Caco-2 (cell line): ENCODE measurements around the gene CHST7. TPM values are rescaled to one million over a fixed set of nuclear protein-coding genes. Genes with fewer than 3 reads are reported as not detected.
A peak's percentile ranks its signal among the peaks of the same experiment; 100 is the strongest.
"Not testable (repeated sequence)": the region's sequence is repeated elsewhere in the genome, so short reads cannot be mapped to it uniquely, and the experiment has no call there.

Experiments
- Bru-seq: library from RNA; stranded (reverse); fragments of 400-500 nt; gene quantifications from one replicate; lab custom pipeline; 2021; lab: Mats Ljungman, UMichigan
- BruChase-seq, 2 experiments: library from RNA; stranded (reverse); fragments of 400-500 nt; gene quantifications; one replicate each; lab custom pipeline; 2021; lab: Mats Ljungman, UMichigan
- BruUV-seq: library from RNA; stranded (reverse); fragments of 400-500 nt; replicated peaks from 2 replicates; lab custom pipeline; 2021; lab: Mats Ljungman, UMichigan
- CTCF ChIA-PET: fragments of 300-600 bp; sonication (Branson Sonifier 250); formaldehyde crosslinking; loops from one replicate; lab custom pipeline; 2022; ENCODE audit warnings: antibody characterized with exemption; lab: Charles Lee
- POLR2A ChIA-PET: fragments of 300-600 bp; sonication (Branson Sonifier 250); formaldehyde crosslinking; loops from one replicate; lab custom pipeline; 2022; ENCODE audit warnings: antibody characterized with exemption; lab: Charles Lee
- DNase-seq, 2 experiments: peaks; one replicate each; pipeline versions ENCODE4 v3.0.0 to v3.0.0-alpha.2; 2020 to 2022
- H3K27me3 ChIP-seq: replicated peaks from 2 replicates; pipeline ENCODE4 v1.6.0; 2011; ENCODE audit warnings: low read length; ENCODE audit not compliant: control insufficient read depth, insufficient read depth
- H3K36me3 ChIP-seq: 2 replicates; pipeline ENCODE4 v1.5.1; 2011; ENCODE audit warnings: low read length; ENCODE audit not compliant: control insufficient read depth, insufficient read depth
- H3K4me1 ChIP-seq: fragments of 250-450 bp; sonication (Bioruptor Pico); 2 replicates; pipeline ENCODE4 v1.5.1; 2020; ENCODE audit warnings: mild to moderate bottlenecking
- H3K4me3 ChIP-seq: 2 replicates; pipeline ENCODE4 v1.5.1; 2011; ENCODE audit warnings: low read depth, mild to moderate bottlenecking, control low read depth, low read length
- H3K9me3 ChIP-seq: fragments of 250-450 bp; sonication (Bioruptor Pico); 2 replicates; pipeline ENCODE4 v1.5.1; 2020; ENCODE audit warnings: mild to moderate bottlenecking, moderate library complexity
- H3K27ac Mint-ChIP-seq: one replicate; pipeline ENCODE4 v1.8.0; 2022; ENCODE audit warnings: mixed read lengths; ENCODE audit not compliant: unreplicated experiment
- H3K27me3 Mint-ChIP-seq: one replicate; pipeline ENCODE4 v1.8.0; 2022; ENCODE audit warnings: mixed read lengths; ENCODE audit not compliant: insufficient read depth, unreplicated experiment
- H3K36me3 Mint-ChIP-seq: one replicate; pipeline ENCODE4 v1.8.0; 2022; ENCODE audit warnings: mild to moderate bottlenecking, mixed read lengths; ENCODE audit not compliant: insufficient read depth, unreplicated experiment
- H3K4me1 Mint-ChIP-seq: one replicate; pipeline ENCODE4 v1.8.0; 2022; ENCODE audit warnings: low read depth, mixed read lengths; ENCODE audit not compliant: unreplicated experiment
- H3K4me3 Mint-ChIP-seq: one replicate; pipeline ENCODE4 v1.8.0; 2022; ENCODE audit warnings: mild to moderate bottlenecking, moderate library complexity, mixed read lengths; ENCODE audit not compliant: unreplicated experiment
- H3K9me3 Mint-ChIP-seq: one replicate; pipeline ENCODE4 v1.8.0; 2022; ENCODE audit warnings: mixed read lengths; ENCODE audit not compliant: unreplicated experiment
- CTCF ChIP-seq, 2 experiments: fragments of 200-600 bp in 1 of 2; IDR thresholded peaks; 1 replicate in 1 of 2; 2 replicates in 1 of 2; pipeline versions ENCODE4 v1.5.1 to v1.8.0; 2011 to 2022; ENCODE audit warnings: antibody characterized with exemption in 1 of 2, control low read depth in 1 of 2, inconsistent platforms in 1 of 2, low read depth in 1 of 2, low read length in 1 of 2, mild to moderate bottlenecking in 1 of 2, moderate library complexity in 1 of 2; ENCODE audit not compliant: insufficient read depth in 1 of 2, severe bottlenecking in 1 of 2, unreplicated experiment in 1 of 2
- intact Hi-C: fragments of 100-400 bp; cut with micrococcal nuclease; formaldehyde crosslinking; loops from one replicate; pipeline ENCODE4 v1.10.0; 2022; ENCODE audit not compliant: unreplicated experiment
- long read RNA-seq: library from polyadenylated mRNA; stranded (forward); transcript quantifications from one replicate; pipeline ENCODE4 v2.0.0, GENCODE V29; 2022
- total RNA-seq: library from RNA; stranded (reverse); gene quantifications from 2 replicates; pipeline ENCODE4 v1.2.3, GENCODE V29; 2022

CHST7 gene
- total RNA-seq (1.5 and 2.4 TPM in 2 replicates), Bru-seq, nascent RNA (percentile 43 among the genes with signal in this experiment), BruChase-seq, experiment 1, labeled RNA remaining after a 2-hour chase (percentile 46 among the genes with signal in this experiment), BruChase-seq, experiment 2, labeled RNA remaining after a 6-hour chase (percentile 42 among the genes with signal in this experiment)
- long read RNA-seq, transcript CHST7-201 (2 exons, 2,289 nt): major isoform, 9 of 9 reads
- long read RNA-seq, partial matches to known transcripts: 0 of 9 reads
- long read RNA-seq, other reads (novel, unspliced or antisense): 0 of 9 reads

GRCh38 chrX:46573331-46573891, at the start of gene CHST7:
Gene CHST7 (plus strand): TSS chrX:46573765. CDS start chrX:46573932, 167 bp downstream.
- no peaks in the 10 kb centered on the region; the same call in 1 of the 2 replicates for H3K4me1 ChIP-seq
- Mint-ChIP-seq H3K27ac (peak within 1 kb of the TSS; percentile 57), H3K27me3 (no peaks in the 10 kb centered on the region), H3K4me1 (peaks cover 7% of the 10 kb centered on the region), H3K36me3 (peaks cover 12% of the 10 kb centered on the region), H3K4me3 (peak within 1 kb of the TSS; percentile 79), H3K9me3 (no peaks in the 10 kb centered on the region)
- no peaks in the 10 kb centered on the region for H3K9me3 ChIP-seq
- no TSS peak for BruUV-seq
- ChIA-PET CTCF (no interaction called here), POLR2A (no interaction called here)
- peak; percentile 60 to 72 for DNase-seq
- H3K27me3 ChIP-seq: no peaks in the 10 kb centered on the region
- H3K36me3 ChIP-seq: no peaks in the 10 kb centered on the region
- intact Hi-C loops: loop anchor here (1.0 kb wide), 1 partner anchor 69 kb away; no protein-coding TSS in a partner anchor
- peak within 1 kb of the TSS; percentile 71 for H3K4me3 ChIP-seq
- TF ChIP-seq CTCF (IDR thresholded peaks at IDR 0.05; ENCODE audit: insufficient read depth in 1 of 2, low read depth in 1 of 2, low read length in 1 of 2, severe bottlenecking in 1 of 2, unreplicated experiment in 1 of 2): peak in 1 of 2 experiments; percentile 30

GRCh38 chrX:46528640-46529039, 44.9 kb upstream of the CHST7 start:
- H3K27me3 Mint-ChIP-seq, H3K36me3 Mint-ChIP-seq, H3K27ac Mint-ChIP-seq, H3K4me1 ChIP-seq, H3K9me3 ChIP-seq, H3K4me1 Mint-ChIP-seq, BruUV-seq, intact Hi-C loops, H3K4me3 ChIP-seq, H3K36me3 ChIP-seq, CTCF ChIA-PET, H3K4me3 Mint-ChIP-seq, POLR2A ChIA-PET, DNase-seq, H3K9me3 Mint-ChIP-seq, H3K27me3 ChIP-seq: not testable (repeated sequence)

- H3K9me3 Mint-ChIP-seq, H3K4me1 ChIP-seq, H3K4me3 ChIP-seq, H3K27ac Mint-ChIP-seq, H3K9me3 ChIP-seq, BruUV-seq, H3K36me3 Mint-ChIP-seq, H3K27me3 Mint-ChIP-seq, H3K4me1 Mint-ChIP-seq, DNase-seq, CTCF ChIA-PET, H3K36me3 ChIP-seq, intact Hi-C loops, POLR2A ChIA-PET, H3K4me3 Mint-ChIP-seq, H3K27me3 ChIP-seq: not testable (repeated sequence)
These were observed 43.7 kb upstream of the CHST7 start for GRCh38 chrX:46529740-46530403.

GRCh38 chrX:46530404-46530908, 43.1 kb upstream of the CHST7 start:
- BruUV-seq, H3K27ac Mint-ChIP-seq, H3K27me3 ChIP-seq, POLR2A ChIA-PET, H3K4me3 Mint-ChIP-seq, H3K9me3 Mint-ChIP-seq, H3K4me1 Mint-ChIP-seq, H3K36me3 ChIP-seq, H3K9me3 ChIP-seq, H3K36me3 Mint-ChIP-seq, intact Hi-C loops, H3K27me3 Mint-ChIP-seq, DNase-seq, CTCF ChIA-PET, H3K4me1 ChIP-seq, H3K4me3 ChIP-seq: not testable (repeated sequence)
